ENCODE measurements around the gene ANKRD11.

The ANKRD11 gene

DNA sequence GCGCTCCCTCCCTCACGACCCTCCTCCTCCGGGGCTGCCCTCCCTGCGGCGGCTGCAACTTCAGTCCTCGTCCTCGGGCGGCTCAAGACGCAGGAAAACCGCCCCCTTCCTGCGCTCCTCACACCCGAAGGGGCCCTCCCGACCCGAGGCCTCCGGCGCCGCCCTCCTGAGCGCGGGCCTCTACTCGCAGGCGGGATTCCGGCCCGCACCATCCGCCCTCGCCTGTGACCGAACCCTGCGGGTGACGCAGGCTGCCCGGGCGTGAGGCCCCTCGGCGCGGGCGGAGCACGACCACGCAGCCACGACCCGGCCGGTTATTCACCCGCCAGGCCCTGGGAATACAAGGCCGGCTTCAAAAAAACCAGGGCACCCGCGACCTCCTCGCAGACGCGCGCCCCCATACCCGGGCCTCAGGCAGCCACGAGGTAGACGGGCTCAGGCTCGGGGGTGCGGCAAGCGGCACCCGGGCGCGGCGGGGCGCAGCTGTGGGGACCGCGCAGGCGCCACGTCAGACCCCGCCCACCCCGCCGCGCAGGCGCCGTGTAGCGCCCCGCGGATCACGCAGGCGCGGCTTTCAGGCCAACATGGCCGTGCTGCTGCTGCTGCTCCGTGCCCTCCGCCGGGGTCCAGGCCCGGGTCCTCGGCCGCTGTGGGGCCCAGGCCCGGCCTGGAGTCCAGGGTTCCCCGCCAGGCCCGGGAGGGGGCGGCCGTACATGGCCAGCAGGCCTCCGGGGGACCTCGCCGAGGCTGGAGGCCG lies 17.7 kb upstream of the ANKRD11 start, which contains the start of gene SPG7:
SPG7 (plus strand) TSS at position 570 of the 757 bp plus-strand sequence; CDS start at position 585, 15 bp downstream.
- TF ChIP-seq CTCF (IDR thresholded peaks at IDR 0.05; ENCODE audit: control extremely low read depth, extremely low read depth, low read depth, missing control alignments): no peak
- DNase-seq (ENCODE audit: extremely low spot score): peak; percentile 98
- ChIA-PET CTCF (interaction anchor here (0.6 to 1.9 kb wide), 16 partner anchors 10 to 353 kb away, joined by 3 to 5 read pairs (median 3); partner anchors contain the start of gene ZNF778), POLR2A (interaction anchor here (0.5 to 1.0 kb wide), 4 partner anchors 10 to 366 kb away, joined by 3 to 8 read pairs (median 4); no protein-coding TSS in a partner anchor)

- ChIA-PET POLR2A (interaction anchor here (0.5 to 1.0 kb wide), 3 partner anchors 9 to 43 kb away, joined by 3 to 8 read pairs (median 6); no protein-coding TSS in a partner anchor), CTCF (interaction anchor here (0.9 to 1.9 kb wide), 5 partner anchors 18 to 90 kb away, joined by 3 to 5 read pairs (median 4); no protein-coding TSS in a partner anchor)
- no peak for DNase-seq (ENCODE audit: extremely low spot score)
- no peak for TF ChIP-seq CTCF (IDR thresholded peaks at IDR 0.05; ENCODE audit: control extremely low read depth, extremely low read depth, low read depth, missing control alignments)
Observed at GRCh38 chr16:89507214-89507833, 17.0 kb upstream of the ANKRD11 start.

GRCh38 chr16:89506791-89507191 lies 16.4 kb upstream of the ANKRD11 start:
- POLR2A ChIA-PET: interaction anchor here (0.8 to 1.0 kb wide), 2 partner anchors 9 to 22 kb away, joined by 3 to 8 read pairs; no protein-coding TSS in a partner anchor
- DNase-seq (ENCODE audit: extremely low spot score): no peak
- TF ChIP-seq CTCF (IDR thresholded peaks at IDR 0.05; ENCODE audit: control extremely low read depth, extremely low read depth, low read depth, missing control alignments): no peak
- CTCF ChIA-PET: interaction anchor here (1.0 to 1.4 kb wide), 3 partner anchors 18 to 51 kb away, joined by 3 to 5 read pairs (median 4); no protein-coding TSS in a partner anchor

- CTCF ChIA-PET: no interaction called here
Observed at GRCh38 chr16:89506113-89506504, 15.7 kb upstream of the ANKRD11 start.

GRCh38 chr16:89505204-89506112 lies 15.1 kb upstream of the ANKRD11 start:
- DNase-seq (ENCODE audit: extremely low spot score): peak; percentile 81
- TF ChIP-seq CTCF (IDR thresholded peaks at IDR 0.05; ENCODE audit: control extremely low read depth, extremely low read depth, low read depth, missing control alignments): no peak
- CTCF ChIA-PET: no interaction called here
- POLR2A ChIA-PET: interaction anchor here (0.7 kb wide), 1 partner anchor 79 kb away, joined by 5 read pairs; no protein-coding TSS in a partner anchor

More at GRCh38 chr16:89506113-89506504, 15.7 kb upstream of the ANKRD11 start:
- no peak for DNase-seq (ENCODE audit: extremely low spot score)
- TF ChIP-seq CTCF (IDR thresholded peaks at IDR 0.05; ENCODE audit: control extremely low read depth, extremely low read depth, low read depth, missing control alignments): no peak
- POLR2A ChIA-PET: no interaction called here
